ENCODE results near the gene FBLN2.

The FBLN2 gene

GRCh38 chr3:13509816-13510192 is 39.1 kb upstream of the FBLN2 start:
- H3K27ac ChIP-seq = no peak overlapping the region
- intact Hi-C loops (cut with DNase I; ENCODE audit: low total_unique reads) = no loop called here
- H3K9me3 ChIP-seq = no peaks in the 10 kb centered on the region
- peaks cover 0 to 13% (median 0%) of the 10 kb centered on the region in 4 donors for H3K4me1 ChIP-seq
- DNase-seq = peak in 1 of 2 donors; percentile 57
- no peak for TF ChIP-seq CTCF (IDR thresholded peaks at IDR 0.05)
- H3K36me3 ChIP-seq = peaks cover 0 to 14% (median 0%) of the 10 kb centered on the region in 3 donors
- no peak overlapping the region for H3K4me3 ChIP-seq
- no peaks in the 10 kb centered on the region for H3K27me3 ChIP-seq

GRCh38 chr3:13512451-13512850 is 36.5 kb upstream of the FBLN2 start:
- H3K27ac ChIP-seq = no peak overlapping the region
- no peaks in the 10 kb centered on the region for H3K9me3 ChIP-seq
- intact Hi-C loops (cut with DNase I; ENCODE audit: low total_unique reads) = no loop called here

GRCh38 chr3:13513051-13513912 is 35.6 kb upstream of the FBLN2 start:
- Histone ChIP-seq H3K4me3 (no peak overlapping the region), H3K9me3 (no peaks in the 10 kb centered on the region), H3K27me3 (no peaks in the 10 kb centered on the region), H3K36me3 (no peaks in the 10 kb centered on the region), H3K4me1 (peaks cover 0 to 26% (median 19%) of the 10 kb centered on the region in 4 donors), H3K27ac (no peak overlapping the region)
- no peak for TF ChIP-seq CTCF (IDR thresholded peaks at IDR 0.05)
- DNase-seq = peak in 1 of 2 donors; percentile 60
- intact Hi-C loops (cut with DNase I; ENCODE audit: low total_unique reads) = no loop called here

More at GRCh38 chr3:13512451-13512850, 36.5 kb upstream of the FBLN2 start:
- H3K36me3 ChIP-seq = no peaks in the 10 kb centered on the region
- peaks cover 0 to 30% (median 13%) of the 10 kb centered on the region in 4 donors for H3K4me1 ChIP-seq
- no peak overlapping the region for H3K4me3 ChIP-seq
- DNase-seq = peak in 1 of 2 donors; percentile 52
- TF ChIP-seq CTCF (IDR thresholded peaks at IDR 0.05) = no peak
- no peaks in the 10 kb centered on the region for H3K27me3 ChIP-seq

- intact Hi-C loops (cut with DNase I; ENCODE audit: low total_unique reads) = no loop called here
- H3K4me1 ChIP-seq = peaks cover 0 to 33% (median 25%) of the 10 kb centered on the region in 4 donors
Measured at GRCh38 chr3:13513913-13514517, 34.9 kb upstream of the FBLN2 start.

More at GRCh38 chr3:13513913-13514517, 34.9 kb upstream of the FBLN2 start:
- no peak for DNase-seq
- H3K36me3 ChIP-seq = no peaks in the 10 kb centered on the region
- TF ChIP-seq CTCF (IDR thresholded peaks at IDR 0.05) = no peak
- H3K27ac ChIP-seq = no peak overlapping the region
- no peaks in the 10 kb centered on the region for H3K27me3 ChIP-seq
- H3K4me3 ChIP-seq = no peak overlapping the region
- no peaks in the 10 kb centered on the region for H3K9me3 ChIP-seq

Data from tibial artery (tissue), 4 donors.